Measurements from ENCODE around the gene NEGR1. TPM values are rescaled to one million over a fixed set of nuclear protein-coding genes. Genes with fewer than 3 reads are reported as not detected.

NEGR1 gene
- total RNA-seq, 1 donor from 2014 or later = 2.4 TPM

- DNase-seq (ENCODE audit: low spot score in 2 of 2, unreplicated experiment in 2 of 2) = no peak
- H3K9me3 Mint-ChIP-seq = no peaks in the 10 kb centered on the region
- H3K27ac Mint-ChIP-seq = no peak overlapping the region
- H3K4me1 Mint-ChIP-seq = no peaks in the 10 kb centered on the region
- no peaks in the 10 kb centered on the region for H3K36me3 Mint-ChIP-seq
- no peaks in the 10 kb centered on the region for H3K27me3 Mint-ChIP-seq (ENCODE audit: low read depth)
- no peak overlapping the region for H3K4me3 Mint-ChIP-seq
- no peak for TF ChIP-seq CTCF (IDR thresholded peaks at IDR 0.05; ENCODE audit: unreplicated experiment)
These were observed 688.8 kb downstream of the NEGR1 start for GRCh38 chr1:71593523-71593922.

- DNase-seq (ENCODE audit: low spot score in 2 of 2, unreplicated experiment in 2 of 2) = no peak
- no peak for TF ChIP-seq CTCF (IDR thresholded peaks at IDR 0.05; ENCODE audit: unreplicated experiment)
- no peaks in the 10 kb centered on the region for H3K4me1 Mint-ChIP-seq
- H3K36me3 Mint-ChIP-seq = no peaks in the 10 kb centered on the region
- H3K27me3 Mint-ChIP-seq (ENCODE audit: low read depth) = no peaks in the 10 kb centered on the region
- no peaks in the 10 kb centered on the region for H3K9me3 Mint-ChIP-seq
- H3K27ac Mint-ChIP-seq = no peak overlapping the region
- no peak overlapping the region for H3K4me3 Mint-ChIP-seq
These were observed 689.6 kb downstream of the NEGR1 start for GRCh38 chr1:71592646-71593274.

GRCh38 chr1:71589005-71589404 is 693.3 kb downstream of the NEGR1 start:
- no peak for DNase-seq (ENCODE audit: low spot score in 2 of 2, unreplicated experiment in 2 of 2)
- Mint-ChIP-seq H3K9me3 (no peaks in the 10 kb centered on the region), H3K4me3 (no peak overlapping the region), H3K27me3 (ENCODE audit: low read depth) (no peaks in the 10 kb centered on the region), H3K27ac (no peak overlapping the region), H3K36me3 (no peaks in the 10 kb centered on the region), H3K4me1 (no peaks in the 10 kb centered on the region)
- no peak for TF ChIP-seq CTCF (IDR thresholded peaks at IDR 0.05; ENCODE audit: unreplicated experiment)

DNA sequence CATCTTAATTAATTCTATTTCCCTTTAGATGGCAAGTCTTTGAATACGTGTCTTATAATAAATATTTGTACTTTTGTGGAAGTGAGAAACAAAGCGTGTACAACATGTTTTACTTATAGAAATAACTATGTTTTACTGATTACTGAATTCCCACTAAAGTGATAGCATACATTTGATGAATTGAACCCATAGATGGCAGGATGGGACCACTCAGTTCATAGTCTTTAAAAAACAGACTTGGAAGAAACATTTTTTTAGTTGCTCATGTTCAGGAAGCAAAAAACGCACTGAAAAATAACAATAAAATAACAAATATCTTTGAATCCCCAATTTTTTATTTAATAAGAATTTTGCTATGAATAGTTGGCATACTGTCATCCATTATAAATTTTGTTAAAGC is 694.4 kb downstream of the NEGR1 start:
- no peak for TF ChIP-seq CTCF (IDR thresholded peaks at IDR 0.05; ENCODE audit: unreplicated experiment)
- no peak overlapping the region for H3K27ac Mint-ChIP-seq
- DNase-seq (ENCODE audit: low spot score in 2 of 2, unreplicated experiment in 2 of 2) = no peak
- H3K4me1 Mint-ChIP-seq = no peaks in the 10 kb centered on the region
- H3K4me3 Mint-ChIP-seq = no peak overlapping the region
- no peaks in the 10 kb centered on the region for H3K27me3 Mint-ChIP-seq (ENCODE audit: low read depth)
- H3K36me3 Mint-ChIP-seq = no peaks in the 10 kb centered on the region
- H3K9me3 Mint-ChIP-seq = no peaks in the 10 kb centered on the region

DNA sequence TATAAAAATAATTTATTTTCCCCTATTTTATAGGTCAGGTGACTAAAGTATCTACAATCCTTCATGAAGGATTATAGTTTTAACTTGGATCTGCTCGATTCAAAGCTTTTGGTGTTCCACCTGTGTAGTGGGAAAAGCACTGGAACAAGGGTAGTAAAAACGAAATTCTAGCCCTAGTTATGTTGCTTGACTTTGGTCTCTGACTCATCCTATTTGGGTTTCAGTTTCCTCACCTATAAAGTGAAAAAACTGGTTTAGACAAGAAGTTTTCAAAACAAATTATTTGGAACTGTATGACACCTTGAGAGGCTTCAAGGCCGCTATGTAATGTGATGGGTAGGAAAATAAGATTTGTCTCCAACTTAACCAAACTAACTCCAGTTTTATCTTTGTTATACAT is 696.3 kb downstream of the NEGR1 start:
- no peak overlapping the region for H3K27ac Mint-ChIP-seq
- no peaks in the 10 kb centered on the region for H3K9me3 Mint-ChIP-seq
- TF ChIP-seq CTCF (IDR thresholded peaks at IDR 0.05; ENCODE audit: unreplicated experiment) = no peak
- DNase-seq (ENCODE audit: low spot score in 2 of 2, unreplicated experiment in 2 of 2) = no peak
- H3K4me1 Mint-ChIP-seq = no peaks in the 10 kb centered on the region
- H3K4me3 Mint-ChIP-seq = no peak overlapping the region
- H3K36me3 Mint-ChIP-seq = no peaks in the 10 kb centered on the region
- no peaks in the 10 kb centered on the region for H3K27me3 Mint-ChIP-seq (ENCODE audit: low read depth)

DNA sequence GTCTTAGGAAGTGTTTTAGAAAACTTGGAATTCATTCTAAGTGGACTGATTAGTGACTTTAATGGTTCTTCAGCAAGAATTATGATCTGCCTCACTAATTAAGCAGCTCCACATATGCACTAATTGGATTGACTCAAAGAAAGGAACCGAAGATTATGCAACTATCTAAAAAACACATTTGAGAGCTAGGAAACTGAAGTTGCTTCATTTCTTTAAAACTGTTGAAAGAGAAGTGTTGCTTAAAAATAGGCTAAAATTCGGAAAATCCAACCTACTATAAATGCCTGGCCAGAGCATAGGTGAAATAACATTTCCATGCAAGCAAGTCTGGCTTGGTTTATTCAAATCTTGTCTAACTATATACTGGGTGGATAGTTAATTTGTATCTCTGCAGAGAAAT is 698.6 kb downstream of the NEGR1 start:
- TF ChIP-seq CTCF (IDR thresholded peaks at IDR 0.05; ENCODE audit: unreplicated experiment) = no peak
- H3K4me3 Mint-ChIP-seq = no peak overlapping the region
- H3K27ac Mint-ChIP-seq = no peak overlapping the region
- DNase-seq (ENCODE audit: low spot score in 2 of 2, unreplicated experiment in 2 of 2) = no peak
- no peaks in the 10 kb centered on the region for H3K27me3 Mint-ChIP-seq (ENCODE audit: low read depth)
- H3K4me1 Mint-ChIP-seq = no peaks in the 10 kb centered on the region
- no peaks in the 10 kb centered on the region for H3K36me3 Mint-ChIP-seq
- no peaks in the 10 kb centered on the region for H3K9me3 Mint-ChIP-seq
